Activated CD4-positive, alpha-beta T cell treated with anti-CD3 and anti-CD28 coated beads, Interleukin-2, amount 10 ng/mL, durations not matched to agents 7 days and 5 days (primary cell): Measurements from ENCODE around the gene TAF1D. TPM values are rescaled to one million over a fixed set of nuclear protein-coding genes. Genes with fewer than 3 reads are reported as not detected.

Source experiments
- CTCF ChIA-PET: fragments of 350-600 bp; sonication (Branson Sonifier 250); formaldehyde crosslinking; loops from one replicate; lab custom pipeline; 2021; ENCODE audit warnings: antibody characterized with exemption; lab: Charles Lee
- POLR2A ChIA-PET: fragments of 350-600 bp; sonication (Branson Sonifier 250); formaldehyde crosslinking; loops from one replicate; lab custom pipeline; 2021; ENCODE audit warnings: antibody characterized with exemption; lab: Charles Lee
- DNase-seq: peaks from one replicate; pipeline ENCODE4 v3.0.0-alpha.2; 2020
- H3K27ac Mint-ChIP-seq: one replicate; pipeline ENCODE4 v1.8.0; 2021; ENCODE audit warnings: mild to moderate bottlenecking, moderate library complexity, mixed read lengths
- H3K27me3 Mint-ChIP-seq: one replicate; pipeline ENCODE4 v1.8.0; 2021; ENCODE audit warnings: mixed read lengths
- H3K36me3 Mint-ChIP-seq: one replicate; pipeline ENCODE4 v1.8.0; 2021; ENCODE audit warnings: low read depth, mixed read lengths
- H3K4me1 Mint-ChIP-seq: one replicate; pipeline ENCODE4 v1.8.0; 2021; ENCODE audit warnings: mixed read lengths
- H3K4me3 Mint-ChIP-seq: one replicate; pipeline ENCODE4 v1.8.0; 2021; ENCODE audit warnings: mild to moderate bottlenecking, moderate library complexity, mixed read lengths
- H3K9me3 Mint-ChIP-seq: one replicate; pipeline ENCODE4 v1.8.0; 2021; ENCODE audit warnings: mixed read lengths
- total RNA-seq, 2 experiments: library from RNA; stranded (reverse); gene quantifications; one replicate each; pipeline ENCODE4 v1.2.3, GENCODE V29; 2021

TAF1D gene
- total RNA-seq, 2 experiments from 2014 or later = 159 to 166 TPM

DNA sequence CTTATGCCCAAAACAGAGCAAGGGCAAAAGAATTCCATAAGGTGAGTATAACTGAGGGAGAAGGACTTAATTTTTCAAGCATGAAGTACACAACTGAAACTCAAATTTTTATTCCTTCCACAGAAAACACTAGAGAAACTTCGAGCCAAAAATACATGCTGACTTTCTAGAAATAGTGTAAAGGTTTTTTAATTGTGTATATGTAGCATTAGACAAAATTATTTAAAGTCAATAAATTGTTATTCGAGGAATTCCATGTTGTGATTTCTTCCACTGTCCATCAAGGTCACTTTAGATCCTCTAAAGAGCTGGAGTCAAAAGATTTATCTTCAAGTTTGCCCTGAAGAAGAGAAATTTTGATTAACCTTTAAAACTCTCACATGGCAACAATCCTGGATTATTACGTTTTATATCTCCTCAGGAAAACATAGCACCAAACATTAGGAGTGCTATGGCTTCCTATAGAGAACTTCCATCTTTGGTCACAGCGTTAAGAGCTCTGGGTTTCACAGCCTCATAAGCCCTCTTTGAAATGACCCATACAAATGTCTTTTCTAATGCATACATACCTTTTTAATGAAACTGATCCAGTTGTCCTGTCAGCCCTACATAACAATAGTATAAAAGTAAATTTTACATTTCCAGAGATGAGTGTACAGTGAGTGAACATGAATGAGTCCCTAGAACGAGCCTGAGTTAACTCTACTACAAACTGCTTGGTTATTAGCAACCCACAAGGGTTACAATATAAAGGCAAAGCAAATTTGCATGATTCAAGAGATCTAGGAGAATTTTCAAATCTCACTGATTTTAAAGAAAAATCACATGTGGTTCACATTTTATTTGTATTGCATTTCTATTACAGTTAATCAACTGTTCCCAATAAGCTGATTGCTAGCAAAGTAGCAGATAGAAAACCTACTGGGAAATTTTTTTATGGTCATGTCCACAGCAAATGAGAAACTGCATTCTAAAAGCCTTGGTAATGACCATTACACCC lies 10.9 kb downstream of the TAF1D start:
- ChIA-PET POLR2A (interaction anchor here (1.0 kb wide), 1 partner anchor 8 kb away, joined by 3 read pairs; no protein-coding TSS in a partner anchor), CTCF (interaction anchor here (1.3 kb wide), 1 partner anchor 11 kb away, joined by 4 read pairs; the partner anchor contains the start of genes C11orf54 and TAF1D)
- no peak overlapping the region for H3K4me3 Mint-ChIP-seq
- no peaks in the 10 kb centered on the region for H3K27me3 Mint-ChIP-seq
- H3K9me3 Mint-ChIP-seq = no peaks in the 10 kb centered on the region
- no peak for DNase-seq
- peaks cover 78% of the 10 kb centered on the region for H3K36me3 Mint-ChIP-seq
- peak overlapping the region; percentile 36 for H3K27ac Mint-ChIP-seq
- peaks cover 42% of the 10 kb centered on the region for H3K4me1 Mint-ChIP-seq

DNA sequence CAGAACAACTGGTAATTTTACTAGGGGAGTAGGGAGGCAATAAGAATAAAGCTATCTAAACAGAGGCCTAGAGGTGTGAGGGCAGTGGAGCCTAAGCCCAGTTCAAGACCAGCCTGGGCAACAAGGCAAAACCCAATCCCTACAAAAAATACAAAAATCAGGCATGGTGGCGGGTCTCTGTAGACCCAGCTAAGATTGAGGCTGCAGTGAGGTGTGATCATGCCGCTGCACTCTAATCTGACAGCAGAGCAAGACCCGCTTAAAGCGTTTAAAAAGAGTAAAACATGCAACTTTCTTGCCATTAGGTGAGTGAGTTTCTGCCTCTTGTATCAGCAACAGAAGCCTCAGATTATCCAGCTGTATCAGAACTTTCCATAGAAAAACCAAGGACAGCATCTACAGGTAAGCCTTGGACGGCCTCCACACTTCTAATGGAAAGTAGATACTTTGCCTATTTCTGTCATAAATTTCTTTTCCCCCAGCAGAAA lies 12.1 kb downstream of the TAF1D start:
- POLR2A ChIA-PET = interaction anchor here (1.0 kb wide), 1 partner anchor 9 kb away, joined by 3 read pairs; no protein-coding TSS in a partner anchor
- DNase-seq = no peak
- no peak overlapping the region for H3K4me3 Mint-ChIP-seq
- H3K9me3 Mint-ChIP-seq = no peaks in the 10 kb centered on the region
- H3K27ac Mint-ChIP-seq = no peak overlapping the region
- no peaks in the 10 kb centered on the region for H3K27me3 Mint-ChIP-seq
- CTCF ChIA-PET = interaction anchor here (1.4 kb wide), 1 partner anchor 10 kb away, joined by 3 read pairs; no protein-coding TSS in a partner anchor
- peaks cover 72% of the 10 kb centered on the region for H3K36me3 Mint-ChIP-seq
- H3K4me1 Mint-ChIP-seq = peaks cover 29% of the 10 kb centered on the region

DNA sequence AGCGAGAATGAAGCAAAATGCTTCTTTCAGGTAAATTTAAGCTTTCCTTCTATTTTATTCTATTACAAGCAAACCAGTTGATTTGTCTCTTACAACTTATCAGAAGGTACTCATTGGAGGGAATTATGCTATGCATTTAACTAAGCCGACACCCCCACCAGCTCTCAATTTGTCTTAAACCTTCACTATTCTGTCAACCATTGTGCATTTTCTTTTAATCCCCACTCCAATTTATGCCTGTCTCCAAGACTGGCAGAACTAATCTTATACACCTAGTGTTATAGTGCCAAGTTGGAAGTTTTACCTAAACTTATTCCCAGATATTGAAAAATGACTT lies 12.5 kb downstream of the TAF1D start:
- Mint-ChIP-seq H3K27me3 (no peaks in the 10 kb centered on the region), H3K4me1 (peaks cover 25% of the 10 kb centered on the region), H3K27ac (no peak overlapping the region), H3K36me3 (peaks cover 71% of the 10 kb centered on the region), H3K4me3 (no peak overlapping the region), H3K9me3 (no peaks in the 10 kb centered on the region)
- POLR2A ChIA-PET = no interaction called here
- CTCF ChIA-PET = interaction anchor here (1.4 kb wide), 1 partner anchor 10 kb away, joined by 3 read pairs; no protein-coding TSS in a partner anchor
- DNase-seq = no peak

DNA sequence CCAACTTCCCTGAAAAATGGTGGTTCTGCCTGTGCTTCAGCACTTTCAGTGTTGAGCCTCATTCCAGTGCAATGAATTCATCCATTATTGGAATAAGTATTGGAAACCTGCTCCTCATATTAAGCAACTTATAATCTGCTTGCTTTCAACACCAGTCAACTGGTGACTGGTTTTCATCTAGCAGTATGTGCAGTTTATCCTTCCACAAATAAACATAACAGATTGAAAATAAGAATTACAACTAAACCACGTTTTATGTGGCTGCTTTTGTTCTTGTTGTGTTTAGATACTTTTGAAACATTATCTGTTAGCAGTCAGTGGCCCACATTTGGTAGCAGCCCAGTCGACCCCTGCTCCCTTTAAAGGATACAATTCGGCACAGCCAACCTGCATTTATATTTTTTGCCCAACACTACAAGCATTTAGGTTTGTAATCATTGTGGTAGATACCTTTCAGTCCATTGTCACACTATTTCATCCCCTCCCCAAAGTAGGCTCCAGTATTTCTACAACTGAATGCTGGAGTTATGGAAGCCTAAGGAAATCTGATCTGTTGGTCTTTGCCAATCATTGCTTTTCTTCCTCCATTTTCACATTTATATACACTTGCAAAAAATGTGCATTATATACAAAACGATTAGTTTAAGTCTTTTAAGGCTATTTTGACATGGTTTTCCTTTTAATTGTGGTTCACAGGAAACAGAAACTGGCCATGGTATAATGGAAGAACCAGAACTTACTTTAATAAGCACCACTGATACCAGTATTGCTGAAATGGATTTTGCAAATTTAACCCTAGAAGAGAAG lies 13.1 kb downstream of the TAF1D start:
- ChIA-PET POLR2A (no interaction called here), CTCF (interaction anchor here (1.4 kb wide), 1 partner anchor 9 kb away, joined by 3 read pairs; no protein-coding TSS in a partner anchor)
- Mint-ChIP-seq H3K9me3 (no peaks in the 10 kb centered on the region), H3K36me3 (peaks cover 66% of the 10 kb centered on the region), H3K27ac (no peak overlapping the region), H3K27me3 (no peaks in the 10 kb centered on the region), H3K4me1 (peaks cover 21% of the 10 kb centered on the region), H3K4me3 (no peak overlapping the region)
- no peak for DNase-seq

DNA sequence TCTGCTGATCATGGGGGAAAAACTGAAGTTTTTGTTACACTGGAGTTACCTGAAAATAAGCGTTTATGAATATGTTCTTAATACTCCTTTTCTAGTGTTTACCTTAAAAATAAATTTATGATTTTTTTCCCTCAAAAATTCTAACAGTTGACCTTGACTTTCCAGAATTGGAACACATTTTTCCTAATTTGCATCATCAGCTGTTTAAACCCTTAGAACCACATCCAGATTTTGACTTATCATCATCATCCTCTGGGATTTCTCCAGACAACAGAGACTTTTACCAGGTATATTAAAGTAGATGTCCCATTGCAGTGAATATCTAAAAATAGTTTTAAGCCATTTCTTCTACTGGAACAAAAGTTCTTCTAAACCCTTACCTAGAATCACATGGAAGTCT lies 17.2 kb downstream of the TAF1D start:
- Mint-ChIP-seq H3K27ac (no peak overlapping the region), H3K36me3 (peaks cover 57% of the 10 kb centered on the region)

DNA sequence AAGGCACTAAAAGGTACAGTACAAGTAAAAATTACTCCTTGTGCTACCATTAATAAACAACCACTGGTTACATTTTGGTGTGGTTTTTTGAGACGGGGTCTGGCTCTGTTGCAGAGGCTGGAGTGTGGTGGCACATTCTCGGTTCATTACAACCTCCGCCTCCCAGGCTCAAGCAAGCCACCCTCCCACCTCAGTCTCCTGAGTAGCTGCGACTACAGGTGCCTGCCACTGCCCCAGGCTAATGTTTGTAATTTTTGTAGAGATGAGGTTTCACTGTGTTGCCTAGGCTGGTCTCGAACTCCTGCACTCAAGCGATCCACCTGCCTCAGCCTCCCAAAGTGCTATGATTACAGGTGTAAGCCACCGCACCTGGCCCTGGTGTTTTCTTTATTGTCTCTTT lies 20.8 kb downstream of the TAF1D start:
- peaks cover 8% of the 10 kb centered on the region for H3K9me3 Mint-ChIP-seq
- H3K4me1 Mint-ChIP-seq = peaks cover 30% of the 10 kb centered on the region
- H3K27me3 Mint-ChIP-seq = no peaks in the 10 kb centered on the region
- peaks cover 59% of the 10 kb centered on the region for H3K36me3 Mint-ChIP-seq
- H3K27ac Mint-ChIP-seq = no peak overlapping the region
- DNase-seq = no peak
- ChIA-PET CTCF (interaction anchor here (1.0 to 1.1 kb wide), 2 partner anchors 15 to 18 kb away, joined by 3 read pairs; no protein-coding TSS in a partner anchor), POLR2A (interaction anchor here (1.1 kb wide), 1 partner anchor 21 kb away, joined by 3 read pairs; the partner anchor contains the start of genes C11orf54 and TAF1D)
- no peak overlapping the region for H3K4me3 Mint-ChIP-seq

More for the DNA sequence above, 17.2 kb downstream of the TAF1D start:
- H3K27me3 Mint-ChIP-seq = no peaks in the 10 kb centered on the region
- no peaks in the 10 kb centered on the region for H3K9me3 Mint-ChIP-seq
- H3K4me1 Mint-ChIP-seq = peaks cover 17% of the 10 kb centered on the region
- H3K4me3 Mint-ChIP-seq = no peak overlapping the region
- no peak for DNase-seq
- ChIA-PET CTCF (interaction anchor here (1.0 to 1.4 kb wide), 3 partner anchors 12 to 20 kb away, joined by 3 to 6 read pairs (median 4); no protein-coding TSS in a partner anchor), POLR2A (no interaction called here)

DNA sequence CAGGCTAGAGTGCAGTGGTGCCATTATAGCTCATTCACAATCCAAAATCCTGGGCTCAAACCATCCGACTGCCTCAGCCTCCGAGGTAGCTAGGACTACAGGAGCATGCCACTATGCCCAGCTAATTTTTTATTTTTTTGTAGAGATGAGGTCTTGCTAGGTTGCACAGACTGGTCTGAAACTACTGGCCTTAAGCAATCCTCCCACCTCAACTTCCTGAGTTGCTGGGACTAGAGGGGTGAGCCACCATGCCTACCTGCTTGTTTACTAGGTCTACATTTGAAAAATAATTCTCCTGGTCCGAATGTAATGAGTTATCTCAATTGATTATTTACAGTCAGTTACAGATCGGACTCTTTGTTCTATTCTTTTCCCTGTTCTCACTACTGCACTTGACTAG lies 22.0 kb downstream of the TAF1D start:
- Mint-ChIP-seq H3K27ac (peak overlapping the region; percentile 31), H3K27me3 (no peaks in the 10 kb centered on the region), H3K9me3 (peaks cover 12% of the 10 kb centered on the region), H3K36me3 (peaks cover 66% of the 10 kb centered on the region), H3K4me1 (peaks cover 30% of the 10 kb centered on the region), H3K4me3 (no peak overlapping the region)
- POLR2A ChIA-PET = interaction anchor here (1.1 kb wide), 1 partner anchor 22 kb away, joined by 3 read pairs; the partner anchor contains the start of genes C11orf54 and TAF1D
- no peak for DNase-seq
- CTCF ChIA-PET = interaction anchor here (0.6 to 1.2 kb wide), 2 partner anchors 10 to 188 kb away, joined by 3 to 6 read pairs; no protein-coding TSS in a partner anchor

DNA sequence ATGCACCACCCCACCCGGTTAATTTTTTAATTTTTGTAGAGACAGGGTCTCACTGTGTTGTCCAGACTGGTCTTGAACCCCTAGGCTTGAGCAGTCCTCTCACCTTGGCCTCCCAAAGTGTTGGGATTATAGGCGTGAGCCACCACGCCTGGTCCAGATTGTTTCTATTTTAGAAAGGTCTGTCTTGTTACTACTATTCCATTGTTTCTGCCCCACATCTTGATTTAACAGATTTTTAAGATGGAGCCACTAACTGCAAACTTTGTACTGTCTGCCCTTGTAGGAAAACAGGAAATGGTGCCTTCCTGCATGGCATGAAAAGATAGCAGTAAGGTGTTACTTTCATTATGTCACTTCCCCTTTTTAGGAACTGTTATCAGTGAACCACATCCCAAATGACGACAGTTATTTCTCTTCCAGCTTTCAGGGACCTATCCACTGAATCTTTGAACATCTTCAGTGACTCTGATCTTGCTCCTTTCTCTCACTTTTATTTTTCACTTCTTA lies 23.2 kb downstream of the TAF1D start:
- H3K36me3 Mint-ChIP-seq = peaks cover 75% of the 10 kb centered on the region
- no peak for DNase-seq
- no peaks in the 10 kb centered on the region for H3K27me3 Mint-ChIP-seq
- H3K4me3 Mint-ChIP-seq = no peak overlapping the region
- H3K9me3 Mint-ChIP-seq = peaks cover 12% of the 10 kb centered on the region
- POLR2A ChIA-PET = no interaction called here
- peaks cover 30% of the 10 kb centered on the region for H3K4me1 Mint-ChIP-seq
- CTCF ChIA-PET = interaction anchor here (0.8 to 1.2 kb wide), 2 partner anchors 11 to 12 kb away, joined by 3 to 5 read pairs; no protein-coding TSS in a partner anchor
- H3K27ac Mint-ChIP-seq = peak overlapping the region; percentile 77

DNA sequence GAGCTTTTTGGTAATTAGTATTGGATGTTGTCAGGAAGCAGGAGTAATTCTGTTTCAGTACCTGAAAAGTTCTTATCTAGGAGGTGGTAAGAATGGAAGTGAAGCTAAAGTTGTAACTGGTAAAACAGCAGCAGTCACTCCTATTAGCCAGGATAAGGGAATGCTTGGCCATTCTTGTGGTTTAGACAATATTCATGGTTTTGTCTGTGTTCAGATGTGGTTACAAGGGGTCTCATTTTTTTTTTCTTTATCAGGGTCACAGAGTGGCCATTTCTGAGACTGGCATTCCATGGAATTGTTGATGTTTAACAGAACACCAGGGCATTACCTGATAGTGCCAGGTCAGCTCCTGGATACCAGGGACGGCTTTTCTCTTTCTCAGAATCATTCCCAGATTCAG lies 23.8 kb downstream of the TAF1D start:
- CTCF ChIA-PET = interaction anchor here (0.8 to 1.3 kb wide), 3 partner anchors 11 to 51 kb away, joined by 3 to 5 read pairs (median 3); no protein-coding TSS in a partner anchor

DNA sequence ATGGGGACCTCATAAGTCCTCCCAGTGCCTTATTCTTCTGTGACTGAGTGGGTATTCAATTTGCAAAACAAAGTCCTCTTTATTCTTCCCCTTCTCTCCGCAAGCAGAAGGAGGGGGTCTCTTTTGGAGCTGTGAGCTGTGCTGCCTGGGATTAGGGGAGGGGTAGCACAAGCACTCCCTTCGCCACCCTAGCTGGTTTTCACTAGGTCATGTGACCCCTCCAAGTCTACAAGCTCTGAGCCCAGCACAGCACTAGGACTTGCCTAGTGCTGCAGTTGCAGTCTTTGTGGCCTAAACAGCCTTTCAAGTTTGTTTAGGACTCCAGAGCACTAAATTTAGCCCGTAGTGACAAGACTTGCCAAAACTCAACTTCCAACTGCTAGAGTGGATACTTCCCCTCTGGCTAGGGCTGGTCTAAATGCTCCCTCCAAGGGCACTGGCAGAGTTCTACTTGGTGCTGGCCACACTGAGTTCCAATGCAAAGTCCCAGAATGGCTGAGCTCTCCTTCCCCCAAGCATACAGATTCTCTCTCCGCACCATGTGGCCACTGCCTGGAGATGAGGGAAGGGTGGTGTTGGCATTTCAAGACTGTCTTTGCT lies 25.4 kb downstream of the TAF1D start:
- H3K4me3 Mint-ChIP-seq = no peak overlapping the region
- DNase-seq = no peak
- CTCF ChIA-PET = no interaction called here

More for the DNA sequence above, 23.8 kb downstream of the TAF1D start:
- Mint-ChIP-seq H3K36me3 (peaks cover 77% of the 10 kb centered on the region), H3K9me3 (peaks cover 12% of the 10 kb centered on the region), H3K27ac (peak overlapping the region; percentile 88), H3K4me1 (peaks cover 33% of the 10 kb centered on the region), H3K27me3 (no peaks in the 10 kb centered on the region), H3K4me3 (no peak overlapping the region)
- POLR2A ChIA-PET = interaction anchor here (1.0 kb wide), 1 partner anchor 24 kb away, joined by 4 read pairs; the partner anchor contains the start of genes C11orf54 and TAF1D
- DNase-seq = no peak

DNA sequence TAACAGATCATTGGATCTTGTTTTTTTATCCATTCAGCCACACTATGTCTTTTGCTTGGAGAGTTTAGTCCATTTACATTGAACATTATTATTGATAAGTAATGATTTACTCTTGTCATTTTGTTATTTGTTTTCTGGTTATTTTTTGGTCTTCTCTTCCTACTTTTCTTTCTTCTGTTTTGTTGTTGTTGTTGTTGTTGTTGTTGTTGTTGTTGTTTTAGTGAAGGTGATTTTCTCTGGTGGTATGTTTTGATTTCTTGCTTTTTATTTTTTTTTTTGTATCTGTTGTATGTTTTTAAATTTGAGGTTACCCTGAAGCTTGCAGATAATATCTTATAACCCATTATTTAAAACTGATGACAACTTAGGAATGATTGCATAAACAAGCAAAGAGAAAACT lies 28.6 kb downstream of the TAF1D start:
- H3K4me1 Mint-ChIP-seq = peaks cover 16% of the 10 kb centered on the region
- H3K27me3 Mint-ChIP-seq = no peaks in the 10 kb centered on the region
- no peak for DNase-seq
- POLR2A ChIA-PET = no interaction called here
- no peak overlapping the region for H3K27ac Mint-ChIP-seq
- no peak overlapping the region for H3K4me3 Mint-ChIP-seq
- peaks cover 40% of the 10 kb centered on the region for H3K9me3 Mint-ChIP-seq
- peaks cover 91% of the 10 kb centered on the region for H3K36me3 Mint-ChIP-seq
- CTCF ChIA-PET = interaction anchor here (1.0 kb wide), 1 partner anchor 16 kb away, joined by 3 read pairs; no protein-coding TSS in a partner anchor

More for the DNA sequence above, 25.4 kb downstream of the TAF1D start:
- H3K9me3 Mint-ChIP-seq = peaks cover 15% of the 10 kb centered on the region
- H3K27ac Mint-ChIP-seq = peak overlapping the region; percentile 62
- POLR2A ChIA-PET = interaction anchor here (0.6 kb wide), 1 partner anchor 93 kb away, joined by 4 read pairs; no protein-coding TSS in a partner anchor
- H3K4me1 Mint-ChIP-seq = peaks cover 30% of the 10 kb centered on the region
- H3K27me3 Mint-ChIP-seq = no peaks in the 10 kb centered on the region
- peaks cover 76% of the 10 kb centered on the region for H3K36me3 Mint-ChIP-seq
